NCI-H187 treated with DMSO at 0.1 percent for 48 hours (cell line): ENCODE results near the gene CCBE1.
"Not testable (repeated sequence)": the region's sequence is repeated elsewhere in the genome, so short reads cannot be mapped to it uniquely, and the experiment has no call there.

Source experiments
- DNase-seq: peaks from one replicate; lab custom pipeline; 2025; lab: John Stamatoyannopoulos, UW

CCBE1 gene

DNA sequence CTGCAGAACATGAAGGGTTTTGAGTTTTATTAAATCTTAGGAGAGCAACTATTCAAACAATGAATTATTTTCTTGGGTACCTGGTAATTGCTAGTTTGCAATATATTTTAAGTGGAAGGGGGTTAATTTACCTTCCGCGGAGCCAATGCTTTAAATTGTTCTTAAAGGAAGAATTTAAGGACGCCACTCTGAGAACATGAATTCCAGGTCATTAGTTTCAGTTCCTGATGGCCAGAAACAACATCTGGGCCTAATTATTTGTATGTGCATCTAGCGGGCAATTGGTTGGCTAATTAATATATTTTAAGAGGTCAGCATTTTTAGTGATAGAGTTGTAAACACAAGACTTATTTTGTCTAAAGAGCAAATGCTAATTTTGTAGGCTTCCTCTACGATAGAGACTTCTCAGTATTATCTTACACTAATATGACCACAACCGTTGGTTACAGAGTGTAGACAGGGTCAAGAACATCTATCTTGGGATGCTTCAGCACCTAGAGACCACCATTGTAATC lies 40.8 kb downstream of the CCBE1 start:
- DNase-seq, result no peak

DNA sequence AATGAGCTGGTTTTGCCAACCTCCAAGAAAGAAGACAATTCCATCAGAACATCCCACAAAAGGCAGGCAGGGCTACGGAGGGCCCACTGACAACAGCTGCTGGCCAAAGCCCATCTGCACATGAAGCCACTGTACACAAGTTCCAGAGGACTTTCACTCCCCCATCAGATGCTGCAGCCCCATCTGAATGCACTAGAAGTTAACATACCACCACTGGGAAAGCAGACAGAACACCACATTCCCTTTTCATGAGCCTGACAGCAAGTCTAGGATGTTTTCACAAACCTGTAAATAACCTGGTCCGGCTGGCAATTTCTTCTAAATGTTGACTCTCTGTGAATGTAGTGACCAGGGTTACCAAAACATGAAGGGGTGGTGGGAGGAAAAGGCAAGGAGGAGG lies 41.5 kb downstream of the CCBE1 start:
- DNase-seq, result no peak

DNA sequence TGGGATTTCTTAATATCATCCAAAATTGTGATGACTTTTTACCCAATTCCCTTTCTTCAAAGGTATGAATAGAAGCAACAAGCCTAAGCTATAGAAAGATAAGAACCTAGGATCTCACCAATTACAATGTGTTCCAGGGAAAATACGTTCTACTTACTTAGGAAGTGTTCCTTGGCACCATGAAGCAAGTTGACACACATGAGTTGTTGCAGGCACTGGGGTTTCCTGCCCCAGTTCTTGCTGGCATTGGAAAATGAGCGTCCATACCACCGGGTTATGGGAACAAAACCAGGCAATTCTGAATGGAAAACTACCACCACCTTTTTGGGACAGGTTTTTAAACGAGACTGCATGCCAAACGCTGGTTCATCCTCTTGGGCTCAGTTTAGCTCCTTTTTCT lies 46.2 kb downstream of the CCBE1 start:
- no peak for DNase-seq

DNA sequence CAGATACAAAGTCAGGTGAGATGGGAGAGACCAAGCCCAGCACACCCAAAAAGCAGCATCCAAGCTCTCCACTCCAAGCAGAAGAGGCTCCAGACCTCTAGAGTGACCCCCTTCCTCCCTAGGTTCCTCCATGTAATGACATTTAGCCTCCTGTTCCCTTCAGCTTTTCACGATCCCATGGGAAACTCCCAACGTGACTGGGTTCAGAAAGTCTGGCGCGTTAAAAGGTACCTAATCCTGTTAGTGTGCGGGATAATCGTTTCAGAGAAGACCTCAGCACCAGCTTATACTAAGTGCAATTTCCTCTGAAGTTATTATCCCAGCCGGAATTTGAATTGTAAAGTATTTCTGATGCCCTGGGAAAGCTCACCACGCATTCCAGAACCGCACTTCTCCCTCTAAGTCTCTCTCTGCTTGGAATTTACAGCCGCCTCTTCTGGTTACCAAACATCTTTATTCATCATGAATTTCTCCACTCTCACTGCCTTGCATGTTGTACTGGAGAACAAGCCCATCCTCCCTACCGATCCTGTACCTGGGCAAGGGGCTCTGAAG lies 46.9 kb downstream of the CCBE1 start:
- DNase-seq, result no peak

DNA sequence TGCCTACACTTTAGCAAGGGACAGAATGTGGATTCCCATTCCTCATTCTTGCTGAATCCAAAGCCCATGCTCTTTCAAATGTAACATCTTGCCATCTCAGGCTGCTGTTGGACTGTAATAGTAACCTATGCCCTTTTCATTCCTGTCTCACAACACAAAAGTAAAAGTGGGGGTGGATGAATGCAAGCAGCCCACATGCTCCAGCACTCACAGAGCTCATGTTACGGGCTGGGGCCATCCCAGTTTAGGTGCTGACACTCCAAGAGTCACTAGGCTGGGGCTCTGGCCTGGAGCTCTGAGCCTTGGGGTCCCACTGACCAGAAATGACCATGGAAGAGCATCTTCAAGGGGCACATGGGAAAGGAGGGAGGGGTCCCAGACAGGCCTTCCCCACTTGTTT lies 47.6 kb downstream of the CCBE1 start:
- no peak for DNase-seq

DNA sequence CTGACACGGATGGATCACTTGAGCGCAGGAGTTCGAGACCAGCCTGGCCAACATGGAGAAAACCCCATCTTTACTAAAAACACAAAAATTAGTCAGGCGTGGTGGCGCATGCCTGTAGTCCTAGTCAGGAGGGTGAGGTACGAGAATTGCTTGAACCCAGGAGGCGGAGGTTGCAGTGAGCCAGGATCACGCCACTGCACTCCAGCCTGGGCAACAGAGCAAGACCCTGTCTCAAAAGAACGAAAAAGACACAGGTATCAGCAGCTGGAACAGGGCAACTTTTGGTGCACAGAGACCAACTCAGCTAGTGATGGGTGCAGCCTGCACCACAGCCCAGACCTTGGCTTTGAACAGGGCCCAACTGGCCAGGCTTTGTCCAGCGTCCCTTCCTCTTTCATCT lies 48.8 kb downstream of the CCBE1 start:
- not testable (repeated sequence) for DNase-seq

DNA sequence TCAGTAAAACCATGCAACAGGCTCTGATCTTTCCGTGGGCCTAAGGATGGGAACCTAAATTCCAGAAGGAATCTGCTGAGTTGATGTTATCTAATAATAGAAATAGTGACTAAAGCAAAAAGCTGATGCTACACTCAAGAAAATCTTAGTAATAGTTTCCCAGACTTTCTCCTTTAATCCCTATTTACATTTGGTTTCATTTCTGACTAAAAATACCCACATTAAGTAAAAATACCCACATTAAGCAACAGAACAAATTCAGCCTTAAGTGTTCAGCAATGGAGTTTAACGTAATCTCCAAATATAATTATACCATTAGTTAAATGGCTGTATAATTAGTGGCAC lies 50.3 kb downstream of the CCBE1 start:
- DNase-seq, result no peak

DNA sequence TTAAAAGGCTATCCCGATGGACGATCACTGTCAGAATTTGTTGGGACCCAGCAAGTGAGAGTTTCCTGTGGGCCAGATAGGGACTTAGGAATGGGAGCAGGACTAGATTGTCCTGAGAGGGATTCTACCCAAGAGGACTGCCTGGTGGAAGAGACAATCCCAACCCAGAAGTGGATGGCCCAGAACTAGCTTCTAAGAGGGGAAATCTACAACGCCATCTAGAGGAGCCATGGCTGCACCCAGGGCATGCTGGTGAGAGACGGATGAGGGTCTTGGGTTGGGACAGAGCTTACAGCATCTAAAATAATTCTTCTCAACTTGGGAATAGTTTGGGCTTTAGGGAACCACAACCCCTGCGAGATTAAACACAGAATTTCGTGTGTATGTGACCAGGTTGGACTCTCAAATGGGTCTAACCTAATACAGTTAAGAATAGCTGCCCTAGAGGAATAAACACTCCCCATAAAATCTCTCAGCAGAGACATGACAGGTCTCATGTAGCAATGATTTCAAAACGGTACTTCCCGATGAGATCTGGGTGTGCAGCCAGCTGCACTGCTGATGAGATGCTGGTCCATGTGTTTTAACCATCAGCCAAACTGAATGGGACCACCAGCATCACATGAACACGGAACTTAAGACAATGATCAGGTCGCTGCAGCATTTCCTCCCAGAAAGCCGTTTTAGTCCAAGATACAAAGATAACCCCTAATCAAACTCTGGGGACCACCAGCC lies 50.8 kb downstream of the CCBE1 start:
- no peak for DNase-seq

DNA sequence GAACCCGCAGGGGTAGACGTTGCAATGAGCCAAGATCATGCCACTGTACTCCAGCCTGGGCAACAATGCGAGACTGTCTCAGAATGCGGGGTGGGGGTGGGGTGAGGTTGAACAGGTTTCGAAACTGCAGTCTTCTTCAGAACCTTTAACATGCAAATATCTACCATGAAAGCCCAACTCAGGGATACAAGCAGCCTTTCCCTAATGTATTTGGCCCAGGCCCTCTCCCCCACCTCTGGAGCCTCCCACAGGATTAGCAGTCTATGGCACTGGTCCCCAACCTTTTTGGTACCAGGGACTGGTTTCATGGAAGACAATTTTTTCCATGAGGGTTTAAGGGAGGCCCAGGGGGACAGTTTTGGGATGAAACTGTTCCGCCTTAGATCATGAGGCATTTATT lies 53.5 kb downstream of the CCBE1 start:
- DNase-seq, result no peak

DNA sequence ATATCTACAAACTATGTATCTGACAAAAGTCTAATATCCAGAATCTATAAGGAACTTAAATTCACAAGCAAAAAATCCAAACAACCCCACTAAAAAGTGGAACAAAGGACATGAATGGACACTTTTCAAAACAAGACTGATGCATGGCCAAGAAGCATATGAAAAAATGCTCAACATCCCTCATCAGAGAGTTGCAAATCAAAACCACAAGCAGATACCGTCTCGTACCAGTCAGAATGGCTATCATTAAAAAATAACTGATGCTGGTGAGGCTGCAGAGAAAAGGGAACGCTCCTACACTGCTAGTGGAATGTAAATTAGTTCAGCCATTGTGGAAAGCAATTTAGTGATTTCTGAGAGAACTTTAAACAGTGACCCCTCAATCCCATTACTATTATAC lies 56.5 kb downstream of the CCBE1 start:
- DNase-seq, result no peak

DNA sequence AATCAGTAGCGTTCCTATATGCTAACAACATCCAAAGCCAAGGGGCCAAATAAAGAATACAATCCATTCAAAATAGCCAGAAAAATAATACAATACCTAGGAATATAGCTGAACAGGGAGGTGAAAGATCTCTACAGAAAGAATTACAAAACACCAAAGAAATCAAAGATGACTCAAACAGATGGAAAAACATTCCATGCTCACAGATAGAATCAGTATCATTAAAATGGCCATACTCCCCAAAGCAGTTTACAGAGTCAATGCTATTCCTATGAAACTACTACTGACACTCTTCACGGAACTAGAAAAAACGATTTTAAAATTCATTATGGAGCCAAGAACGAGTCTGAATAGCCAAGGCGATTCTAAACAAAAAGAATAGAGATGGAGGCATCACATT lies 57.4 kb downstream of the CCBE1 start:
- no peak for DNase-seq

DNA sequence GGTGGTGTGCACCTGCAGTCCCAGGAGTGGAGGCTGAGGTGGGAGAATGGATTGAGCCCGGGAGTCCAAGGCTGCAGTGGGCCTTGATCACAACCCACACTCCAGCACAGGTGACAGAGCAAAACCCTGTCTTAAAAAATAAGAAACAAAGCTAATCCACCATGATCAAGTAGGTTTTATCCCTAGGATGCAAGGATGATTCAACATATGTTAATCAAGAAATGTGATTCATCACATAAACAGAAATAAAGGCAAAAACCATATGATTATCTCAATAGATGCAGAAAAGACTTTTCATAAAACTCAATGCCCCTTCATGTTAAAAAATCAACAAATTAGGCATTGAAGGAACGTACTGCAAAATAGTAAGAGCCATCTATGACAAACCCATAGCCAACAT lies 58.1 kb downstream of the CCBE1 start:
- DNase-seq, result no peak

DNA sequence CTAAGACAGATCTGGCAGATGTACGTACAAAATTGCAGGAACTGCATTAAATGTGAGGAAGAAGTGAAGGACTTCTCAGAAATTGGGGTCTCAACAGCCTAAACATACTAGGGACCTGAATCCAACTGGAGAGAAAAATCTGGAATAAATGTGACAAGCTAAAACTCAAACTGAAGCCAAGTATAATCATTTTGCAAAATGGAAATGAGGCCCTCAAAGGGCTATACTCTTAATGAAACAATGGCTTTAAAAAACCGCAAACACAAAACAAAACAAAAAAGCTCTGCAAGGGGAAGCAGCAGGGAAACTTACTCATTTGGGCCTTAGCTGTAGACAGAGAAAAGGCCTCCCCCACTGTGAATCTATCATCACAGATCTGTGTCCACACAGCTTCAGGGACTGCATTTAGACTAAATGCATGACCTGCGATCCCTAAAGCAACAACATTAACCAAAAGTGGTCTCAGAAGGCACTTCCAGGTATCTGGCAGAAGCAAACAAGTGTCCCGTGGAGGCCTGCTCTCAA lies 63.2 kb downstream of the CCBE1 start:
- DNase-seq, result no peak

DNA sequence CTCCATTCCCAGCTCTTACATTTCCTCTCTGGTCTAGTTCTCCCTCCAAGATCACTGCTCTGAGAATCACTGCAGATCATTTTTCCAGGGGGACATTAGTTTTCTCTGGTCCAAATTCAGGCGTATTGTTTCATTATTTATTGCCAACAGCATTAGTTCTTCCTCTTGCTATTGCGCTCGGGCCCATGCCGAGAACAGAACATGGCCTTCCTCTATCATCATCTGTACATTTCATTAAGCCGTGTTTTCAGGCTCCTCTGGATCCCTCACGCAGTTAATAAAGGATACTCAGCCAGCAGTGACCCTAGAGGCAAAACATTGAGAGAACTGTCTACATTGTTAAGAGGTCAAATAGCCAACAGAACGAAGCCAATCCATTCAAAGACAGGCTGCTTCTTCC lies 63.9 kb downstream of the CCBE1 start:
- DNase-seq, result no peak

DNA sequence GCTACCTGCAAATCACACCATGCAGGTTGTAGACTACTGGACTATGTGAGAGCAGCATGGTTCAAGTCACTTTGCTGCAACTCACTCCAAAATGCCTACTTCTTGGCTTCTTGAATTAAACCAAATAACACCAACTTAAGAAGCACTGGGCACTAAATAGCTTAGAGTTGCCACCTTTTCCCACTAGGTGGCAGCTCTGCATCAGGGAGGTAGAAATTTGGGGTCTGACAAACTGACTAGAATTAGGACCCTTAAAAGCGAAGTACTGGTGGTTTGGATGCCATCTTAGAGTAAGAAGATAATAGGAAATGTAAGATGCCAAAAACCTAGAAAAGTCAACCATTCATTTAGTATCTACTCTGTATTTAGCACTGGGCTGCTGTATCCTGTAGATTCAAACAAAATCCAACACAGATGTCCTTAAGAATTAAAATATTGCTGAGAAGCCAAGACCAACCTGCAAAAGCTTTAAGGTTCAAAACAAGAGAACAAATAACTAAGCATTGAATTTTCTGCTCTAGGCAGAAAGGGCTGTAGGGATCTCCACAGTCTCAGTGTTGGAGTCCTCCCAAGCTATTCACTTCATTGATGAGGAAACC lies 65.5 kb downstream of the CCBE1 start:
- no peak for DNase-seq

DNA sequence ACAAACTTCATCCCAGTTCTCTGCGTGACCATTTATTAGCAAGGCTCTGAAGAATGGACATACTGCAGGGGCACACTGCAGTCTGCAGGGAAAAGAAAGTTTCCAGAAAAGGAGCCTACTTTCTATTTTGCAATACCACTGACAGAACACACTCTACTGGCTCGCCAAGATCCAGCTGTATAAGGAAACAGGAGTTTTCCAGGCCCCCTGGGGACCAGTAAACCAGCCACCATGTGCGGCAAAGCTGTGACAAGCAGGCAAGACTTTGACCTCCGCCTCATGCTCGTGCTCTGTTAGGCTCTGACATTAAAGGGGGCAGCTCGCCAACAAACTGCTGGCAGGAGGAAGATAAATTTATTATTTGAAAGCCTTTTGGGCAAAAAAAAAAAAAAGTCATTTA lies 67.3 kb downstream of the CCBE1 start:
- DNase-seq, result no peak

DNA sequence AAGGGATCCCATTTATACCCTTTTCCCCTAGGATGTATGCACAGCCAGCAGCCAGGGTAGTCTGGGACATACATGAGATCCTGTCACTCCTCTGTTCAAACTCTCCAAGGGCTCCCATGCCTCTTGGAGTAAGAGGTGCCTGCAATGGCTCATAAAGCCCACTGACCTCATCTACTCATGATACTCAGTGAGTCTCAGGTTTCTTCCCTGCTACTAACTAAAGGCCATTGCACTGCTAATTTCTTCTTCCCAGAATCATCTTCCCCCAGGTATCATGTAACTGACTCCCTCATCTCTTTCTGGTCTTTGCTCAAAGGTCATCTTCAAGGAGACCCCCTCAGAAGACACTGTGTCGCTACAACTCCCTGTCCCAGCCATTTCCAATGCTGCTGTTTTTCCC lies 68.2 kb downstream of the CCBE1 start:
- DNase-seq, result no peak

DNA sequence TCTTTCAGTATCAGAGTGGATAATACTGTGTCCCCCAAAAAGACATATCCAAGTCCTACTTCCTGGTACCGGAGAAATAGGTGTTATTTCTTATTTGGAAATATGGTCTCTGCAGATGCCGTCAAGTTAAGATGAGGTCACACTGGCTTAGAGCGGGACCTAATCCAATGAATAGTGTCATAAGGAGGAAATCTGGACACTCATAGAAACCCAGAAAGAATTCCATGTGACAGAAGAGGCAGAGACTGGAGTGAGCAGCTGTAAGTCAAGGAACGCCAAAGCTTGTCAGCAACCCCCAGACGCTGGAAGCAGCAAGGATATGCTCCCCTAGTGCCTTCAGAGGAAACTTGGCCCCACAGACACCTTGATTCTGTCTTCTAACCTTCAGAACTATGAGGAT lies 69.8 kb downstream of the CCBE1 start:
- no peak for DNase-seq

DNA sequence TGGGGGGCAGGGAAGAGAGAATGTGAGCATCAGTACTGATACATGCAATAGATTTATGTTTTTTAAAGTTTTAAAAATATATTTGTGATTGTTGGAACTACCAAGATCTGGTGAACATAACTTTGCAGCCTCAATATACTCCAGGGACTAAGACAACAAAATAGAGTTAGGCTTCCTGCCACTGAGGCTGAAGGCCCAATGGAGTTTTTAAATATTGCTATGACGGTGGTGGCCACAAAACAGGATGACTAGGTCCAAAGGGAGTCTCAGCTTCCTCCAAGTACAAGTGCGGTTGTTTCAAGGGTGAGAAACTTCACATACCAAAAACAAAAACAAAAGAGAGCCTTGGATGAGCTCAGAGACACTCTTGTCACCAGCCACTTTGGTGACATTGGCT lies 72.9 kb downstream of the CCBE1 start:
- DNase-seq, result no peak

DNA sequence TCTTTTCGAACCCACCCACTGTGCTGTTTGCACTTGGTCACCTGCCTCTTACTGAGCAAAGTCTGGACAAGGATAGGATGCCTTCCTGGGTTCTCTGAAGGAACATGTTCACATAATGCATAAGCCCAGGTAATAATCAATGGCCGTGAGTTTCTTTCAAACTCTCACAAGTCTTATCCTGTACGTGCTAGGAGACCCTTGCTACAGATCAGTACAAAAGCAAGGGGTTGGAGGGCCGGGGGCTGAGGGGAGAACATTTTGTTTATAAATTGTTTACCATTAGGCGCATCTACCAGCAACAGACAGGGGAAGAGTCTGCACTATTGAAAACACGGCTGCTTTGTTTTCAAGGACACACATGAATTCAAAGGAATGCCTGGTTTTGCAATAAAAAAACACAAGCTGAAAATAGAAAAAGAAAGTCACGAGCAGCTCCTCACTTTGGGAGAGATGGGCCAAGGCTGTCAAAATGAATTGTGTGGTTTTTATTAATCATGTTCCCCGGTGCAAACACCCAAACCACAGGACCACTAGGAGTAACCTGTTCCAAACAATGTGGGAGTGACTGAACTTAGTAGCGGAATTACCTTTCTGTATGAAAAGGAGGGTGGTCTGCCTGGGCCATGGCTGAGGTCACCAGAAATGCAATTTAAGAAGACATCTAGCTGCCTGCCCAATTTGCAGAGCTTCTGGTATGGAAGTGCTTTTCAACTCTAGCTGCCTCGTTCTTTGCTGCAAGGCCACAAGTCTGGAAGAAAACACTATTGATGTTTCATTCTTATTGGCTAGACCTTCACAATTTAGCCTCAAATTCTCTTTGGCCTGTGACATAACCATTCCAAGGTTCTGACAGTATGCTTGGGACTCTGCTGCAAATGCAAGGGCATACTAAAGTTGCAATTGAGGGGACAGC lies 73.5 kb downstream of the CCBE1 start:
- no peak for DNase-seq

DNA sequence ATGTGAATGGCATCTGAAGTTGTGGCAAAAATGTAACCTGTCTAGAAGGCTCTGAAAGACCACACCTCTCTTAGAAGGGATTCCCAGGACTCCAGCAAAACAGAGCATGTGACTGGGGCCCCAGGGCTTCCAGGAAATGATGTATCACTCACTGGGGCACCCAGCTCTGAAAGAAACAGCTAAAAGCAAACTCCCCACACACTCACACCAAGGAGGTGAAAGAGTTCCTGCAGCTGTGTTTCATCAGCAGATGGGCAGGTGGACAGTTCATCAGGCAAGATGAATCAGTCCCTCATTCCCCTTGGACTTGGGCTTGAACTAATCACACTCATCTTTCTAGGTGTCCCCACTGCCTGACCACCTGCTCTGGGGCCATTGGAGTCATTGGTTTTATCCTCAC lies 76.2 kb downstream of the CCBE1 start:
- DNase-seq, result no peak

DNA sequence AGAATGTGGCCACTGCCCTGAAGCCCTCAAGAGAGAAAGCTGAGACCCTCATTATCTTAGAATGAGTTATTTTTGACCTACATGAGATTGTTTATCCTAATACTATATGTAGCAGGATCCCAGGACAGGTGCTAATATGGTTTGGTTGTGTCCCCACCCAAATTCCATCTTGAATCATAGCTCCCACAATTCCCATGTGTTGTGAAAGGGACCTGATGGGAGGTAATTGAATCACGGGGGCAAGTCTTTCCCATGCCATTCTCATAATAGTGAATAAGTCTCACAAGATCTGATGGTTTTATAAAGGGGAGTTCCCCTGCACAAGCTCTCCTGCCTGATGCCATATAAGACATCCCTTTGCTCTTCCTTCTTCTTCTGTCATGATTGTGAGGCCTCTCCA lies 76.8 kb downstream of the CCBE1 start:
- no peak for DNase-seq
